Muscle layer of colon (tissue), 2 donors: ENCODE measurements around the gene MAP3K10.
A peak's percentile ranks its signal among the peaks of the same experiment; 100 is the strongest.
"Not testable (repeated sequence)": the region's sequence is repeated elsewhere in the genome, so short reads cannot be mapped to it uniquely, and the experiment has no call there.

ENCODE experiments used
- H3K27ac ChIP-seq: one replicate; pipeline ENCODE4 v1.7.0; 2013; ENCODE audit warnings: low read depth, mild to moderate bottlenecking, low read length, moderate library complexity
- H3K27me3 ChIP-seq, 2 donors: one replicate each; pipeline ENCODE4 v1.7.0; 2013; ENCODE audit warnings: low read length in 2 of 2, mild to moderate bottlenecking in 2 of 2; ENCODE audit not compliant: insufficient read depth in 2 of 2, control insufficient read depth in 1 of 2
- H3K36me3 ChIP-seq: one replicate; pipeline ENCODE4 v1.7.0; 2013; ENCODE audit warnings: mild to moderate bottlenecking, low read length; ENCODE audit not compliant: insufficient read depth
- H3K4me1 ChIP-seq: one replicate; pipeline ENCODE4 v1.7.0; 2013; ENCODE audit warnings: mild to moderate bottlenecking, low read length; ENCODE audit not compliant: insufficient read depth
- H3K4me3 ChIP-seq, 2 donors: one replicate each; pipeline ENCODE4 v1.7.0; 2013; ENCODE audit warnings: low read length in 2 of 2, low read depth in 1 of 2, mild to moderate bottlenecking in 1 of 2, moderate library complexity in 1 of 2
- H3K9ac ChIP-seq: one replicate; pipeline ENCODE4 v1.7.0; 2013; ENCODE audit warnings: low read length
- H3K9me3 ChIP-seq: one replicate; pipeline ENCODE4 v1.7.0; 2013; ENCODE audit warnings: mild to moderate bottlenecking, low read length
- donor health status: abdominal sarcoma.
- donor health status: Adenocarcinoma of cecum.

Gene MAP3K10

GRCh38 chr19:40190891-40191835, at the start of gene MAP3K10:
Gene MAP3K10, plus strand, starts transcription at chr19:40191426. Its CDS starts 606 bp downstream, at chr19:40192032.
- H3K9ac ChIP-seq: peak within 1 kb of the TSS; percentile 39
- H3K36me3 ChIP-seq: no peaks in the 10 kb centered on the region
- H3K4me3 ChIP-seq: peak within 1 kb of the TSS; percentile 80 to 88
- H3K27ac ChIP-seq: peak within 1 kb of the TSS; percentile 98
- peaks cover 12% of the 10 kb centered on the region for H3K4me1 ChIP-seq
- H3K9me3 ChIP-seq: no peaks in the 10 kb centered on the region
- H3K27me3 ChIP-seq: no peaks in the 10 kb centered on the region

DNA sequence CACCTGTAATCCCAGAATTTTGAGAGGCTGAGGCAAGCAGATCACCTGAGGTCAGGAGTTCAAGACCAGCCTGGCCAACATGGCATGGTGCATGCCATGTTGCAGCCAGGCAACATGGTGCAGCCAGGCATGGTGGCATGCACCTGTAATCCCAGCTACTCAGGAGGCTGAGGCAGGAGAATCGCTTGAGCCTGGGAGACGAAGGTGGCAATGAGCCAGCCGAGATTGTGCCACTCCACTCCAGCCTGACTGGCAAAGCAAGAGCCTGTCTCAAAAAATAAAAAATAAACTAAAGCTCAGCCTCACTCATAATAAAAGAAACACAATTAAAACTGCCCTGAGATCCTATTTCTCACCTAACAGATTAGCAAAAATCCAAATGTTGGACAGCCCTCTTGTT, 49.7 kb upstream of the MAP3K10 start:
- Histone ChIP-seq H3K4me1 (no peaks in the 10 kb centered on the region), H3K9ac (no peak overlapping the region), H3K4me3 (no peak overlapping the region), H3K36me3 (no peaks in the 10 kb centered on the region), H3K9me3 (no peaks in the 10 kb centered on the region), H3K27me3 (no peaks in the 10 kb centered on the region), H3K27ac (no peak overlapping the region)

DNA sequence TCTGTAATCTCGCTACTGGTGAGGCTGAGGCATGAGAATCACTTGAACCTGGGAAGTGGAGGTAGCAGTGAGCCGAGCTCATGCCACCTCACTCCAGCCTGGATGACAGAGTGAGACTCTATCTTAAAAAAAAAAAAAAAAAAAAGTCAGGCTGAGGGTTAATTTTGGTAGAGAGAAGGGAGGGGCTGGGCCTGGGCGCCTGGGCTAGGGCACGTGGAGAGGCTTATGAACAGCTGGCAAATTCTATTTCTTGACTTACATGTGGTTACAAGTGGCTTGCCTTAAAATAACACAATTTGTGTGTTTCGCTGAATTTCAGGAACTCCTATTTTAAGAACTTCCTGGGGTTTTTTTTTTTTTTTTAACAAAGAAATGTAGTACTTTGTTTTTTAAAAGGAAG, 47.6 kb upstream of the MAP3K10 start:
- no peaks in the 10 kb centered on the region for H3K27me3 ChIP-seq
- no peak overlapping the region for H3K4me3 ChIP-seq
- no peak overlapping the region for H3K27ac ChIP-seq
- H3K9me3 ChIP-seq: no peaks in the 10 kb centered on the region
- no peak overlapping the region for H3K9ac ChIP-seq
- H3K36me3 ChIP-seq: no peaks in the 10 kb centered on the region
- no peaks in the 10 kb centered on the region for H3K4me1 ChIP-seq

DNA sequence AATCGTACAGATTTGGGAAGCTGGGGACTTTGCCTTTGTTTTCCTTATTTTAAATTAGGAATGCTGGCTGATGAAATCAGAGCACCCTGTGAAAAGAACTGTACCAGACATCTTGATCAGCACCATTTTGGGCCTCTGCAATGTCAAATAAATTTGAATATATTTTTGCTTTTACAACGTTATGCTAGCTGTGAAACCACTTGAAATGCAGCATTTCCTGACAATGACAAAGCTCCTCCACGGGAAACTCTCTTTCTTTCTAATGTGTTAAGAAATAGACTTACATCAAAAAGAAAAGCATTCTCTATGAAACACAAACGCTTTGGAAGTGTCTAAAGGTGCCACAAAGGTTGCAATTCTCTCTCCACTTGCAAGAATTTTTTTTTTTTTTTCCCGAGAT, 47.1 kb upstream of the MAP3K10 start:
- H3K27ac ChIP-seq: no peak overlapping the region

GRCh38 chr19:40144947-40145748, 46.1 kb upstream of the MAP3K10 start:
- no peak overlapping the region for H3K9ac ChIP-seq
- no peak overlapping the region for H3K4me3 ChIP-seq
- no peaks in the 10 kb centered on the region for H3K9me3 ChIP-seq
- H3K36me3 ChIP-seq: no peaks in the 10 kb centered on the region
- no peaks in the 10 kb centered on the region for H3K4me1 ChIP-seq
- H3K27ac ChIP-seq: no peak overlapping the region
- no peaks in the 10 kb centered on the region for H3K27me3 ChIP-seq

More for the DNA sequence above, 47.1 kb upstream of the MAP3K10 start:
- H3K4me3 ChIP-seq: no peak overlapping the region
- H3K27me3 ChIP-seq: no peaks in the 10 kb centered on the region
- no peaks in the 10 kb centered on the region for H3K36me3 ChIP-seq
- H3K9ac ChIP-seq: no peak overlapping the region
- H3K4me1 ChIP-seq: no peaks in the 10 kb centered on the region
- H3K9me3 ChIP-seq: no peaks in the 10 kb centered on the region

DNA sequence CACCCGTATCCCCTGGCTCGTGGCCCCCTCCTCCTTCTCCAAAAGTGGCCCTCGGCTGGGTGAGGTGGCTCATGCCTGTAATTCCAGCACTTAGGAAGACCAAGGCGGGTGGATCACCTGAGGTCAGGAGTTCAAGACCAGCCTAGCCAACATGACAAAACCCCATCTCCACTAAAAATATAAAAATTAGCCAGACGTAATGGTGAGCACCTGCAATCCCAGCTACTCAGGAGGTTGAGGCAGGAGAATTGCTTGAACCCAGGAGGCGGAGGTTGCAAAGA, 45.5 kb upstream of the MAP3K10 start:
- H3K27ac ChIP-seq, H3K9ac ChIP-seq, H3K4me1 ChIP-seq, H3K4me3 ChIP-seq, H3K36me3 ChIP-seq, H3K9me3 ChIP-seq, H3K27me3 ChIP-seq: not testable (repeated sequence)

DNA sequence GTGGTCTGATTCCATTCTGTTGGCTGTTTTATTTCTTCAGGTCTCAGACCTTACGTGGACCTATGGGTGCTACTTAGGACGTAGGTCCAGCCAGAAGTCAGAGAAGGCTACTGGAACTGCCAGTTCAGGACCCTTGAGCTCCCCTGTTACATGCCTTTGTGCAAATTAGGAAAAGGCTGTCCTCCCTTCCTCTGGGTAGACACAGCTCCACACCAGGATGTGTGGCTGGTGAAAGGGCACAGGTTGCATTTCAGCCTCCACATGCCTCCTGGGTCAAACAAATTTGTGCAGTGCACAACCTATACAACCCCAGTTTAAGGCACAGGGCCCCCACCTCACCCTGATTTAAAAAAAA, 43.9 kb upstream of the MAP3K10 start:
- no peak overlapping the region for H3K9ac ChIP-seq
- H3K4me1 ChIP-seq: no peaks in the 10 kb centered on the region
- no peaks in the 10 kb centered on the region for H3K36me3 ChIP-seq
- no peaks in the 10 kb centered on the region for H3K27me3 ChIP-seq
- H3K27ac ChIP-seq: no peak overlapping the region
- H3K4me3 ChIP-seq: no peak overlapping the region
- no peaks in the 10 kb centered on the region for H3K9me3 ChIP-seq

DNA sequence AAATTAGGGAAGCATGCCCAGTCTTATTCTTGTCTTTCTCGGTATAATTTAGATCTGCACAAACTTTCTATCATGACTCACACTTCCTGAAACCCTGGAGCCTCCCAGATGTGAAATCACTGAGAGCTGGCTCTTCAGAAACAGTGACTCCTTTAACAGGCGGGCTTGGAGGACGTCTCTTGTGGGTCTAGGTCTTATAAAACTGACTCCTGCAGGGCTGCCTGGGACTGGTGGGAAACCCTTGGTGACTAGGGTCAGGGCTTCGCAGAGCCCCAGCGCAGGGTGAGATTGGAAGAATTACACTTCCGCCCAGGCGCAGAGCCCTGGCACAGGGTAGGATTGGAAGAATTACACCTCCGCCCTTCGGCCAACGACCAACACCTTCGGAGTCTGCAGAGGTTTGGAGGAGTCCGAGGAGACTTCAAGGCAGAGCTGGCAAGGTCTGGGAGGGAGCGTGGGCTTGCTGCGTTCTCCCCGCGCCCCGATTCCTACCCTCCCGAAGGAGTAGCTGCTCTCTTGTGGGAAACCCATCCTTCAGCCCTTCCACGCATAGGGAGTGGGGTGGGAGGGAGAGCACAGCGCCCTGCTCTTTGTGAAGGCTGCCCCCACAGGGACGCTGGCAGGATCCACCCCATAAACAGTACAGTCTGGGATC, 43.4 kb upstream of the MAP3K10 start:
- Histone ChIP-seq H3K4me1 (no peaks in the 10 kb centered on the region), H3K27me3 (no peaks in the 10 kb centered on the region), H3K9me3 (no peaks in the 10 kb centered on the region), H3K36me3 (no peaks in the 10 kb centered on the region), H3K9ac (no peak overlapping the region), H3K27ac (no peak overlapping the region), H3K4me3 (no peak overlapping the region)

- Histone ChIP-seq H3K4me1 (no peaks in the 10 kb centered on the region), H3K4me3 (no peak overlapping the region), H3K27me3 (no peaks in the 10 kb centered on the region), H3K36me3 (no peaks in the 10 kb centered on the region), H3K9ac (no peak overlapping the region), H3K27ac (no peak overlapping the region), H3K9me3 (no peaks in the 10 kb centered on the region)
Measured at GRCh38 chr19:40149501-40149900, 41.7 kb upstream of the MAP3K10 start.

DNA sequence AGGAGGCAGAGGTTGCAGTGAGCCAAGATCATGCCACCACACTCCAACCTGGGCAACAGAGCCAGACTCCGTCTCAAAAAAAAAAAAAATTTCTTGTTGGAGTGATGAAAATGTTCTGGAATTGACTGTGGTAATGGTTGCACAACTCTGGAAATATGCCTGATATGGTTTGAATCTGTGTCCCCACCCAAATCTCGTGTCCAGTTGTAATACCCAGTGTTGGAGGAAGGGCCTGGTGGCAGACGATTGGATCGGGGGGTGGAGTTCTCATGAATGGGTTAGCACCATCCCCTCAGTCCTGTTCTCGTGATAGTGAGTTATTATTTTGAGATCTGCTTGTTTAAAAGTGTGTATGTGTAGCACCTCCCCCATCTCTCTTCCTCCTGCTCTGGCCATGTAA, 41.1 kb upstream of the MAP3K10 start:
- H3K4me3 ChIP-seq: no peak overlapping the region
- H3K9me3 ChIP-seq: no peaks in the 10 kb centered on the region
- H3K36me3 ChIP-seq: no peaks in the 10 kb centered on the region
- H3K27me3 ChIP-seq: no peaks in the 10 kb centered on the region
- no peak overlapping the region for H3K27ac ChIP-seq
- no peak overlapping the region for H3K9ac ChIP-seq
- H3K4me1 ChIP-seq: no peaks in the 10 kb centered on the region

DNA sequence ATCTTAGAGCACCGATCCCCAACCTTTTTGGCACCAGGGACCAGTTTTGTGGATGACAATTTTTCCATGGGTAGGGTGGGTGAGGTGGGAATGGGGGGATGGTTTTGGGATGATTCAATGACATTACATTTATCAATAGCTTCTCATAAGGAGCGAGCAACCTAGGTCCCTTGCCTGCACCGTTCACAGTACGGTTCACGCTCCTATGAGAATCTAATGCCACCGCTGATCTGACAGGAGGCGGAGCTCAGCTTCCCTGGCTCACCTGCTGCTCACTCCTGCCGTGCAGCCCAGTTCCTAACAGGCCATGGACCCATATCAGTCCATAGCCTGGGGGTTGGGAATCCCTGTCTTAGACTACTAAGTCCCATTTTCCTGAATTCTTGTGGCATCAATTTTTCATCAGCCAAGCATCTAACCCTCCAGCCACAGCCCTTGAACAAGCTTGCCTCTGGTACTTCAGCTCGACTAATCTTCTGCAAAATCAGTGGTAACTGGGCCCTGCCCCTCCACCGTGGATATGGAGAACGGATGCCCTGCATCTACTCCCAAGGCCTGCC, 37.0 kb upstream of the MAP3K10 start:
- Histone ChIP-seq H3K27ac (no peak overlapping the region), H3K36me3 (no peaks in the 10 kb centered on the region), H3K4me3 (no peak overlapping the region), H3K9ac (no peak overlapping the region), H3K4me1 (no peaks in the 10 kb centered on the region), H3K9me3 (no peaks in the 10 kb centered on the region), H3K27me3 (no peaks in the 10 kb centered on the region)
